Measurements from ENCODE around the gene SLCO3A1. TPM values are rescaled to one million over a fixed set of nuclear protein-coding genes. Genes with fewer than 3 reads are reported as not detected.

Gene SLCO3A1
- total RNA-seq, 1 donor from 2014 or later = 6.3 TPM

DNA sequence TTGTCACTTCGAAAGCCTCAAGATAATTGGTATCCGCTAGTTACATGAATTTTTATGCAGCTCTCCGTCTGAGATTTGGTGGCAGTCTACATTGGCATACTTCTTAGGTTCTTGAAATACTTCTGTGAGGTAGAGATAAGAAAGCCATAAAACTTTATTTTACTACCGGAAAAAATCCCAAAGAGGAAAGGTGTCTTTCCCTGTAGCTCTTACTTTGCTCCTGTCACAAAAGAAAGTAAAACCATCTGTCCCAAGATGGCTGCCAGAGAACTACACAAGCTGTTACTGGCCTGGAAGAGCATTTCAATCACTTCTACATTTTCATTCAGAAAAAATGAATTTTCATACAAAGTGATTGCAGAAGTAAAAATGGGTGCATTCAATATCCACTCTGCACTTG lies 325.4 kb downstream of the SLCO3A1 start:
- Mint-ChIP-seq H3K36me3 (ENCODE audit: low read depth) (no peaks in the 10 kb centered on the region), H3K4me3 (no peak overlapping the region), H3K27me3 (ENCODE audit: low read depth) (no peaks in the 10 kb centered on the region), H3K9me3 (no peaks in the 10 kb centered on the region), H3K4me1 (no peaks in the 10 kb centered on the region), H3K27ac (ENCODE audit: unreplicated experiment) (no peak overlapping the region)
- TF ChIP-seq, protein P1, sequence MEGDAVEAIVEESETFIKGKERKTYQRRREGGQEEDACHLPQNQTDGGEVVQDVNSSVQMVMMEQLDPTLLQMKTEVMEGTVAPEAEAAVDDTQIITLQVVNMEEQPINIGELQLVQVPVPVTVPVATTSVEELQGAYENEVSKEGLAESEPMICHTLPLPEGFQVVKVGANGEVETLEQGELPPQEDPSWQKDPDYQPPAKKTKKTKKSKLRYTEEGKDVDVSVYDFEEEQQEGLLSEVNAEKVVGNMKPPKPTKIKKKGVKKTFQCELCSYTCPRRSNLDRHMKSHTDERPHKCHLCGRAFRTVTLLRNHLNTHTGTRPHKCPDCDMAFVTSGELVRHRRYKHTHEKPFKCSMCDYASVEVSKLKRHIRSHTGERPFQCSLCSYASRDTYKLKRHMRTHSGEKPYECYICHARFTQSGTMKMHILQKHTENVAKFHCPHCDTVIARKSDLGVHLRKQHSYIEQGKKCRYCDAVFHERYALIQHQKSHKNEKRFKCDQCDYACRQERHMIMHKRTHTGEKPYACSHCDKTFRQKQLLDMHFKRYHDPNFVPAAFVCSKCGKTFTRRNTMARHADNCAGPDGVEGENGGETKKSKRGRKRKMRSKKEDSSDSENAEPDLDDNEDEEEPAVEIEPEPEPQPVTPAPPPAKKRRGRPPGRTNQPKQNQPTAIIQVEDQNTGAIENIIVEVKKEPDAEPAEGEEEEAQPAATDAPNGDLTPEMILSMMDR (conservative IDR thresholded peaks at IDR 0.05) = no peak
- no peak for DNase-seq (ENCODE audit: low read depth, low spot score)

DNA sequence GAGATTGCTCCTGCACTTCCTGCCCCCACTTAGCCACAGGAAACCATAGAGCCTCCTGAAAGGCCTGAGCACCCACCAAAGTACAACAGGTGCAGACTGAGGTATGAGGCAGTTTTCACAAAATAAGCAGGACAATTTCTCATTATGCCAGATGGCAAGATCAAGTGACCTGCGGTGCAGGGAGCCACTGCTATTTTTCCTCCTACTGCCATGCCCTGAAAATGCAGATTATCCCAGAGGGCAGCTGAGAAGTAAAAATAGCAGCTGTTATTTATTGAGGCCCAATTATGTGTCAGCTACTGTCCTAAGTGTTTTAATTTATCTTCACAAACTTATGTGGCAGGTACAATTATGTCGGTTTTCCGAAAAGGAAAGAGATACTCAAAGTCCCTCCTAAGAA lies 330.6 kb downstream of the SLCO3A1 start:
- Mint-ChIP-seq H3K9me3 (no peaks in the 10 kb centered on the region), H3K36me3 (ENCODE audit: low read depth) (no peaks in the 10 kb centered on the region), H3K27me3 (ENCODE audit: low read depth) (no peaks in the 10 kb centered on the region), H3K27ac (ENCODE audit: unreplicated experiment) (no peak overlapping the region), H3K4me3 (no peak overlapping the region), H3K4me1 (no peaks in the 10 kb centered on the region)
- no peak for DNase-seq (ENCODE audit: low read depth, low spot score)
- TF ChIP-seq, protein P1 (conservative IDR thresholded peaks at IDR 0.05) = no peak

DNA sequence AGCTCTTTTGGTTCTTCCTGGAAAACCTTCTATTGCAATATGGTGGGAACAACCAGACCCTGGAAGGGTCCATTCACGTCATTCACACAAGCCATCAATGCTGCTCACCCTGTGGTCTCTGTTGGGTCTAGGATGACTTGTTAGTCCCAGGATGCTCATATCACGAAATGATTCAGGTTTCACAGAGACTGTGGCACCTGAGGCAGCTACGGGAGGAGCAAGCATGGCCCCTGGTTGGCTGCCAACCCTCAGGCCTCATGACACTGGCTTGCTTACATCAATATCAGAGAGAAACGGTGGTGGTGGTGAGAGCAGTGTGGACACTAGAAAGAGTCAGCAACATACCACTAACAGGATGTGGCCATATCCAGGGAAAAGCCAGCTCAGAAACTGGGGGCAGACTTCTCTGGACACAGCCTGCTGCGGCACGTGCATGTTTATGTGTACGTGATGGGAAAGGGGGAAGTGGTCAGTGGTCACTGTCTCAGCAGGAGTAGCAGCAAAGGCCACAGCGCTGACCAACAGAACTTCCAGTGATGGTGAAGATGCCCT lies 331.2 kb downstream of the SLCO3A1 start:
- Mint-ChIP-seq H3K27me3 (ENCODE audit: low read depth) (no peaks in the 10 kb centered on the region), H3K27ac (ENCODE audit: unreplicated experiment) (no peak overlapping the region), H3K9me3 (no peaks in the 10 kb centered on the region)

DNA sequence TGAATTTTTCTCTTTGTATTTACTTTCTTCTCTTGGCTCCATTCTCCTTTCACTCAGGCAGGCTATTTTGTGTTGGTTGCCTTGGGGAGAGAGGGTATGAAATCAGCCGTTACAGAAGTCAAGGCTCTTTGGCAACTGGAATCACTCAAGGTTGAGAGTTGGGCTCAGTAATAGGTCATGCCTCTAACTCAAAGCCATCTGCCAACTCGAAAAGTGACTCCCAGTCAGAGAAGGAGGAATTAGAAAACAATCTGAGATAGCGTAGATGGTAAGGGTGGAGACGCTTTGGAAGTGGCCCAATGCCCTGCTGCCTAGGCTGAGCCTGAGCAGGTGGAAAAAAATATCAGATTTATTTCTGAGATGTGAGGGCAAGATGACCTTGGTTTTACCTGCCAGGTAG lies 334.5 kb downstream of the SLCO3A1 start:
- H3K4me3 Mint-ChIP-seq = no peak overlapping the region

More for the DNA sequence above, 331.2 kb downstream of the SLCO3A1 start:
- Mint-ChIP-seq H3K36me3 (ENCODE audit: low read depth) (no peaks in the 10 kb centered on the region), H3K4me1 (no peaks in the 10 kb centered on the region), H3K4me3 (no peak overlapping the region)
- DNase-seq (ENCODE audit: low read depth, low spot score) = no peak
- TF ChIP-seq, protein P1 (conservative IDR thresholded peaks at IDR 0.05) = no peak

DNA sequence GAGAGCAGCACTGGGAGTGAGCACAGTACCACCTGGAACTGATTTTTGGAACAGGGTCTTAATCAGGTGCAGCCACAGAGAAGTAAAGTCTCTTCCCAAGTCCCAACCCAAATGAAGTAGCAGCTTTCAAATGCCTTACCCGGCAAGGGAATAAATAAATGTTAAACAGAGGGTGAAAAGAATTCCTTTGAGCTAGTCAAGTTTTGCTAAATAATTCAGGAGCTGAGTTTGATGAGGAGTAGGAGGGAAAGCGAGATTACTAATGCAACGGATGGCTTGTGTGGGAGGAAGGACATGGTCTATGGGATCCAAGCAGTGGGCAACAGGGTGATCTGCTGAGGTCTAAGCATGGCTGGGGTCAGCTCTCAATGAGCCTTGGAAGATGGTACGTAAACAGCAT lies 335.7 kb downstream of the SLCO3A1 start:
- Mint-ChIP-seq H3K4me1 (no peaks in the 10 kb centered on the region), H3K27ac (ENCODE audit: unreplicated experiment) (no peak overlapping the region), H3K9me3 (no peaks in the 10 kb centered on the region), H3K36me3 (ENCODE audit: low read depth) (no peaks in the 10 kb centered on the region), H3K4me3 (no peak overlapping the region), H3K27me3 (ENCODE audit: low read depth) (no peaks in the 10 kb centered on the region)
- DNase-seq (ENCODE audit: low read depth, low spot score) = no peak
- TF ChIP-seq, protein P1 (conservative IDR thresholded peaks at IDR 0.05) = no peak

More for the DNA sequence above, 334.5 kb downstream of the SLCO3A1 start:
- TF ChIP-seq, protein P1 (conservative IDR thresholded peaks at IDR 0.05) = no peak
- H3K4me1 Mint-ChIP-seq = no peaks in the 10 kb centered on the region
- H3K36me3 Mint-ChIP-seq (ENCODE audit: low read depth) = no peaks in the 10 kb centered on the region
- H3K9me3 Mint-ChIP-seq = no peaks in the 10 kb centered on the region
- H3K27me3 Mint-ChIP-seq (ENCODE audit: low read depth) = no peaks in the 10 kb centered on the region
- no peak overlapping the region for H3K27ac Mint-ChIP-seq (ENCODE audit: unreplicated experiment)
- DNase-seq (ENCODE audit: low read depth, low spot score) = no peak
